NCI-H2107 treated with DMSO at 0.1 percent for 48 hours (cell line): Measurements from ENCODE around the gene MT1B.
"Not testable (repeated sequence)": the region's sequence is repeated elsewhere in the genome, so short reads cannot be mapped to it uniquely, and the experiment has no call there.

Experiments
- DNase-seq: peaks from one replicate; lab custom pipeline; 2025; ENCODE audit not compliant: unreplicated experiment; lab: John Stamatoyannopoulos, UW

MT1B gene

GRCh38 chr16:56618138-56618537 lies 33.5 kb upstream of the MT1B start:
- no peak for DNase-seq

GRCh38 chr16:56620339-56620897 lies 31.3 kb upstream of the MT1B start:
- DNase-seq: no peak

GRCh38 chr16:56621665-56622445 lies 29.8 kb upstream of the MT1B start:
- not testable (repeated sequence) for DNase-seq

- DNase-seq: not testable (repeated sequence)
Measured at GRCh38 chr16:56623184-56623583, 28.5 kb upstream of the MT1B start.

GRCh38 chr16:56623637-56624036 lies 28.0 kb upstream of the MT1B start:
- DNase-seq: no peak

- no peak for DNase-seq
Measured at GRCh38 chr16:56625140-56625942, 26.3 kb upstream of the MT1B start, which contains the start of gene MT1E. MT1E (plus strand) TSS chr16:56625781; CDS start chr16:56625852, 71 bp downstream.

- no peak for DNase-seq
Measured at GRCh38 chr16:56625943-56626654, 25.6 kb upstream of the MT1B start.

- DNase-seq: no peak
Measured at GRCh38 chr16:56626685-56627084, 25.0 kb upstream of the MT1B start.

GRCh38 chr16:56628486-56629350 lies 23.0 kb upstream of the MT1B start:
- no peak for DNase-seq

GRCh38 chr16:56629531-56629930 lies 22.2 kb upstream of the MT1B start:
- DNase-seq: no peak

- DNase-seq: no peak
Measured at GRCh38 chr16:56630134-56630533, 21.6 kb upstream of the MT1B start.

- DNase-seq: no peak
Measured at GRCh38 chr16:56631197-56631596, 20.5 kb upstream of the MT1B start.

GRCh38 chr16:56631832-56632155 lies 19.9 kb upstream of the MT1B start:
- no peak for DNase-seq

GRCh38 chr16:56632156-56632847 lies 19.4 kb upstream of the MT1B start, which contains the start of gene MT1M:
MT1M (plus strand) TSS chr16:56632659; CDS start chr16:56632732, 73 bp downstream.
- no peak for DNase-seq

- no peak for DNase-seq
Measured at GRCh38 chr16:56632848-56633365, 18.8 kb upstream of the MT1B start.

- no peak for DNase-seq
Measured at GRCh38 chr16:56633535-56633934, 18.2 kb upstream of the MT1B start.

GRCh38 chr16:56634715-56635440 lies 16.8 kb upstream of the MT1B start:
- no peak for DNase-seq

GRCh38 chr16:56635441-56635967 lies 16.2 kb upstream of the MT1B start:
- DNase-seq: no peak
